ENCODE results near the gene TFR2.

Gene TFR2

DNA sequence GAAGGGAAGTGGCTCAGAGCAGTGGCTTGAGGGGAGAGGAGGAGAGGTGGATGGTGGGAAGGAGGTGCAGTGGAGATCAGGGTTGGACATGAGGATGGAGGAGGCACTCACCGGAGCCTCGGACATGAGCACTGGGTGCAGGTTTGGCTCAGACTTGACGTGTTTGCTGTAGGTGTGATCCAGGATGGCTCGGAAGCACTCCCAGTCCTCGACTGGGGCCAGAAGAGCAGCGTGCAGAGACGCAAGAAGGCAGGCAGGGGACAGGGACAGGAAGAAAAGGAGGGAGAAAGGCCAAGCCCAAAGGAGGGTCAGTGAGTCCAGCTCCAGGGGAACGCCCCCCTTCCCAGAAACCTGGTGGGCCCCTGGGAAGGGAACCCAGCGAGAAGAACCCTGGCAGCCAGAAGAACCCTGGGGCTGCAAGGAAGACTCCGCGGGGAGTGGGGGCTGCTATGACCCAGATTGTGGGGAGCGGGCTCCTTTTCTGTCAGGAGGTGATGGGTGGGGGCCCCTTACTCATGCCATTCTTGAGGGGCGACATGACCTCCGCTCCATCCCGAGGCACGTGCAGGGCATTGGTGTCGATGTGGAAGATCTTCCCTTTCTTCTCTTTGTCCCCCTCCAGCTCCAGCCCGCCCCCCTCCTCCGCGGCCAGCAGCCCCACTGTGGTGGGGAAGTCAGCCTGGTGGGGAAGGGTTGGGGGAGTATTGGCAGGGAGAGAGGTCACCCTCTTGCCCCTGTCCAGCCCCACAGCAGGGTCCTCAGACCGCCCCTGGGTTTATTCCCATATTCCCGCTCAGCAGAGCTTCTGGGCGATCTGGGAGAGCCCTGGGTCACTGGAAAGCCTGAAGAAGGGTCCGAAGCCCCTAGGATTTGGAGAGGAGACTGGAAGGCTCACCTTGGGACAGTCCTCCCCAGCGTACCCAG lies 13.8 kb upstream of the TFR2 start:
- in situ Hi-C loops (cut with MboI; ENCODE audit: low sequenced_read_pairs): no loop called here

GRCh38 chr7:100649826-100650565 lies 8.6 kb upstream of the TFR2 start:
- in situ Hi-C loops (cut with MboI; ENCODE audit: low sequenced_read_pairs): no loop called here

- in situ Hi-C loops (cut with MboI; ENCODE audit: low sequenced_read_pairs): no loop called here
Measured at GRCh38 chr7:100642534-100642907, 1.2 kb upstream of the TFR2 start.

DNA sequence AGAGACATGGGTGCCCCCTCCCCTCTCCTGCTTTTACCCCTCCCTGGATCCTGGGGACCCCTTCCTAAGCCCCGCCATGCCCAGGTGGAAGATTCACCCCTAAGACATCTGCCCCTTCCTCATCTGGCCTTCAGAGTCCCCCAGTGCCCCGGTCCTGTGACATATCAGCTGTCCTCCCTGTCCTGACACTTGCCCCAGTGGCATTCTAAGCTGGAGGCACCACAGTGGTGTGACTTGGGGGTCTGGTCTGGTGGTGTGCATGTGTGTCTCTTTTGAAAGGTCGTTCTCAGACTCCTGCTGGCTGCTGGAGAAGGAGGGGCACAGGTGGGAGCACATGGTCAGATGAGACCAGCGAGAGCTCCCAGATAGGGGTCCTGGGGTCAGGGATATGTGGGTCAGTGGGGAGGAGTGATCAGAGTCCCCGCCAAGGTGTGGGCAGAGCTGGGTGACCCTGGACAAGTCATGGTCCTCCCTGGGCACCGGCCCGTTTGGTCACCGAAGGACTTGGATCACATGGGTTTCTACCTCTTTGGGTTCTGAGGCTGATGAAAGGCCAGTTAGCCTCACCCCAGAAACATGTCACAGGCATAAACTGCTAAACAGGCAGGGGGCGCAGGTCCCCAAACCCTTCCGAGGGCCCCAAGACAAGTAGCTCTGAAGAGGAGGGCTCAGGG lies 645 bp upstream of the TFR2 start:
- in situ Hi-C loops (cut with MboI; ENCODE audit: low sequenced_read_pairs): no loop called here

DNA sequence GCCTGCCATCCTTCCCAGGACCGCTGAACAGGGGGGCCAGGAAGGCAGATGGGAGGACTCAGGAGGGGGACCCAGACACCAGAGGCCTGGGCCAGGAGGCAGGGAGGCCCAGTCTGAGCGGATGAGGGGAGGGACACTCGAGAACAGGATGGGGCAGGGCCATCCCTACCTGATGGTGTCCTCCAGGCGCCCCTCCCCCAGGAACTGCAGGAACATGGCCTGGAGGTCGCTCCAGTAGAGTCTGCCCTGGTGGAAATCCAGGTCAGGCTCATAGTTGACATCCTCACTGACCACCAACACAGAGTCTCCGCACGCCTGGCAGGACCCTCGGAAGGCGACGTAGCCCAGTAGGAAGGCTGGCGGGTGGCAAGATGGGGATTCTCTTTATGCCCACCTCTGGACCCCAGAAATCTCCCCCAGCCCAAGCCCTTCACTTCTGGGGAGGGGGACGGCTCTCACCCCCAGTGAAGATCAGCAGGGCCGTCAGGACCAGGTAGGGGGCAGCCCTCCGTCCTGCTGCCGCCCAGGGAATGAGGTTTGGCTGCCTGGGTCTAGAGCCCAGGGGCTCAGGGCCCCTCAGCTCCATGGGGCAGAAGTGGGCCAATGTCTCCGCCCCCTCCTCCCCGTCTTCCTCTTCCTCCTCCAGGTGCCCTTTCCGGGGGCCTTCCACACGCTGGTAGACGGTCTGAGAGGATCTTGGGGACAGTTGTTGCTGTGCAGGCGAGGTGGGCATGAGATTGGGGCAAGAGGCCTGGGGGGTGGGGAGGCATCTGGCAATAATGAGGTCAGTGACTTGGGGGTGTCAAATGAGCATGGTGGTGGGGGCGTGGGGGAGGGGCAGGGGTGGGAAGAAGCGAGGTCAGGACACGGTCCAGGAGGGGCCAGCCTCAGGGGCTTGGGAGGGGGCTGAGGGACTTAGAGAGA lies 573 bp downstream of the TFR2 start:
- in situ Hi-C loops (cut with MboI; ENCODE audit: low sequenced_read_pairs): no loop called here

DNA sequence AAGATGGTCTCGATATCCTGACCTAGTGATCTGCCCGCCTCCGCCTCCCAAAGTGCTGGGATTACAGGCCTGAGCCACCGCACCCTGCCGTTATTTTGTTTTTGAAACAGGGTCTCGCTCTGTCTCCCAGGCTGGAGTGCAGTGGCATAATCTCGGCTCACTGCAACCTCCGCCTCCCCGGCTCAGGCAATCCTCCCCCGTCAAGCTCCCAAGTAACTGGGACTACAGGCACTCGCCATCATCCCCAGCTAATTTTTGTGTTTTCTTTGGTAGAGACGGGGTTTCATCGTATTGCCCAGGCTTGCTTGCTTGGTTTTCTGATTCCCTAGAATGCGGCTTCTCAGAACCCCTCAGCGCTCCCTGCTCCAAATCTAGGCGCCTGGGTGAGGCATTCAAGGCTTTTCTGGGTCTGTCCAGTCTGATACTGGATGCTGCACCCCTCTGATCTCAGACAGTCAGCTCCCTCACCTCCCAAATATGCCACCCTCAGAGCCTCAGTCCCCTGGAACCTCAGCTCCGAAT lies 1.3 kb downstream of the TFR2 start:
- in situ Hi-C loops (cut with MboI; ENCODE audit: low sequenced_read_pairs): no loop called here

DNA sequence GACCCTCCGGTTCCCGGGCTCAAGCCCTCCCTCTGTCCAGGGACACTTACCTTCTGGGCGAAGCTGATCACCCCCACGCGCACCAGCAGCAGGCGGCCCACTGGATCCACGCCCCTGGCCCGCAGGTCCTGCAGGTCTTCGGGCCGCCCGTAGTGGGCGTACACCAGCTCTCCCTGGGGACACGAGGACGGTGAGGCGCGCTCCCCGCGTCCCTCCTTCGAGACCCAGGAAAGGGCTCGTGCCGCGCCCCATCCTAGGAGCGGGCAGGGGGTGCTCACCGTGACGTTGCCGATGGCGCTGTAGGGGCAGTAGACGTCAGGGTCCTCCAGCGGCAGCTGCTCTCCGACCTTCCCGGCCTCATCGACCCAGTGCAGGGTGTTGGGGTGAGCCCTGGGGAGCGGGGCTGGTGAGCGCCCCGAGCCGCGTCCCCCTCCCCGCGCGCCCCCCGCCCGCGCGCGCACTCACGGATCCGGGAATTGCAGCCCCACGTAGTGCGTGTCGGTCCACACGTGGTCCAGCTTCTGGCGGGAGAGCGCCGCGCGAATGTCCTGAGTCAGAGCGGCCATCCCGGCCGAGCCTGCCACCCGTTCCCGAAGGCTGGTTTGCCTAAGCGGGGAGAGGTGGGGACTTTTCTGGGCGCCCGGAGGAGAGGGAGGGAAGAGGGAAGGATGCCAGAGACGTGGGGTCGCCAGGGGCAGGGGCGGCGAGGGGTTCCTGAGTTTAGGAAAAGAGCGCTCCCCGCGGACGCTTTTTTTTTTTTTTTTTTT lies 8.2 kb downstream of the TFR2 start:
- in situ Hi-C loops (cut with MboI; ENCODE audit: low sequenced_read_pairs): no loop called here

DNA sequence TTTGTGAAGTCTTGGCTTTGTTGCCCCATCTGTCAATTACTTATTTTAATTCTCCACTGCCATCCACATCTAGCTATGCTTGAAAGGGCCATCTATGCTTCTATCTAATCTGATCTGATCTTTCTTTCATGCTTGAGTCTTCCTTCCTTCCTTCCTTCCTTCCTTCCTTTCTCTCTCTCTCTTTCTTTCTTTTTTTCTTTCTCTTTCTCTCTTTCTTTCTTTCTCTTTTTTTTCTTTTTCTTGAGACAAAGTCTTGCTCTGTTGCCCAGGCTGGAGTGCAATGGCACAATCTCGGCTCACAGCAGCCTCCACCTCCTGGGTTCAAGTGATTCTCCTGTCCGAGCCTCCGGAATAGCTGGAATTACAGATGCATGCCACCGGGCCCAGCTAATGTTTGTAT lies 11.3 kb downstream of the TFR2 start:
- in situ Hi-C loops (cut with MboI; ENCODE audit: low sequenced_read_pairs): no loop called here

- in situ Hi-C loops (cut with MboI; ENCODE audit: low sequenced_read_pairs): no loop called here
Measured at GRCh38 chr7:100629117-100629716, 12.1 kb downstream of the TFR2 start.

DNA sequence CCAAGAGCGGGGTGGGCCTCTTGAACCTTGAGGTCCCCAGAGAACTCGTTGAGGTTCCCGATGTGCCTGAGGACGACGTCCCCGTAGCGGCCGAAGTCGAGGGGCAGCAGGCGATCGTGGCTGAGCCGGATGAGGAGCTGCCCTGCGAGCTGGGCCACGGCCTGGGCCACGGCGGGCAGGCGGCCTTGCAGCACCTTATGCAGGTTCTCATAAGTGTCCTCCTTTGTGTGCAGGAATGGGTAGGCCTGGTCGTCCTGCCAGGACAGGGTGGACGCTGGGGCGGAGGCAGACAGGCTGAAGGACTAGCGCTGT lies 14.2 kb downstream of the TFR2 start:
- in situ Hi-C loops (cut with MboI; ENCODE audit: low sequenced_read_pairs): no loop called here

- in situ Hi-C loops (cut with MboI; ENCODE audit: low sequenced_read_pairs): no loop called here
Measured at GRCh38 chr7:100626530-100627237, 14.7 kb downstream of the TFR2 start.

GRCh38 chr7:100626055-100626454 lies 15.3 kb downstream of the TFR2 start:
- in situ Hi-C loops (cut with MboI; ENCODE audit: low sequenced_read_pairs): no loop called here

DNA sequence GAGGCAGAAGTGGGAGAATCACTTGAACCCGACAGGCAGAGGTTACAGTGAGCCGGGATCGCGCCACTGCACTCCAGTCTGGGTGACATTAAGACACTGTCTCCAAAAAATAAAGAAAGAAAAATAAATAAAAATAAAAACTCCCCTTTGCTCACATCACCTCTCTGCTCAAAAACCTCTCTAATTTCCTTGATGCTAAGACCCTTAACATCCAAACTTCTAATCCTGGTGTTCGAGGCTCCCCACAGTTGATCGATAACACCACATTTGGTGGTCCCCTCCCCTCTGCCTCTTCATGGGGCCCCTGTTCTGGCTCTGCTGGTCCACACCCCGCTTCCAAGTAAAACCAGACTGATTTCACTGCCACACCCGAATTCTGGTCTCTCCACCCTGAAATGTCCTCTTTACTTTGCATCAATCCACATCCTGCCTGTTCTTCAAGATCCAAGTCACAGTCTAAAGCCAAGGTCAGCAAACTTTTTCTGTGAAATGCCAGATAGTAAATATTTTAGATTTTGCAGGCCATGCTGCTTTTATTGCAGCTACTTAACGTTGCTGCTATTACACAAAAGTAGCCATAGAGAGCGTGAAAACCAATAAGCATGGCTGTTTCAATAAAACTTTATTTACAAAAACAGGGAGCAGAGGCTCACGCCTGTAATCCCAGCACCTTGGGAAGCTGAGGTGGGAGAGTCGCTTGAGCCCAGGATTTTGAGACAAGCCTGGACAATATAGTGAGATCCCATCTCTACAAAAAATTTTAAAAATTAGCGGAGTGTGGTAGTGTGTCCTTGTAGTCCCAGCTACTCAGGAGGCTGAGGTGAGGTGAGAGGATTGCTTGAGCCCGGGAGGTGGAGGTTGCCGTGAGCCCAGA lies 17.2 kb downstream of the TFR2 start:
- in situ Hi-C loops (cut with MboI; ENCODE audit: low sequenced_read_pairs): no loop called here

DNA sequence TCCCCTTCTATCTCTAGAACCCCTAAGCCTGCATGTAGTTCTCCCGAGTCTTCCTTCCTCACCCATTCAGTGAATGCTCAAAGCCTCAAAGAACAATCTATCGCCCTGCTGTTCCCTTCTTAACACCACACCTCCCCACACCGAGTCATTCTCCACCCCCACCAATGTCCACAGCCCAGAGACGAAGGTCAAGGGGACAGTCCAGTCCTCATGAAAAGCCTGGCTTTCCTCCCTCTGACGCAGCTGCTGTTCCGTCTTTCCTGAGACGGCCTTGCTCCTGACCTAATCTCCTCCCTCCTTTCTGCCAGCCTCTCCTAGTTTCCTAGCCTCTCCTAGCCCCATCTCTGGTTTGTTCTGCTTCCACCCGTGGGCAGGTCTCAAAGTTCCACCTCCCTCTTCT lies 19.8 kb downstream of the TFR2 start:
- in situ Hi-C loops (cut with MboI; ENCODE audit: low sequenced_read_pairs): no loop called here

DNA sequence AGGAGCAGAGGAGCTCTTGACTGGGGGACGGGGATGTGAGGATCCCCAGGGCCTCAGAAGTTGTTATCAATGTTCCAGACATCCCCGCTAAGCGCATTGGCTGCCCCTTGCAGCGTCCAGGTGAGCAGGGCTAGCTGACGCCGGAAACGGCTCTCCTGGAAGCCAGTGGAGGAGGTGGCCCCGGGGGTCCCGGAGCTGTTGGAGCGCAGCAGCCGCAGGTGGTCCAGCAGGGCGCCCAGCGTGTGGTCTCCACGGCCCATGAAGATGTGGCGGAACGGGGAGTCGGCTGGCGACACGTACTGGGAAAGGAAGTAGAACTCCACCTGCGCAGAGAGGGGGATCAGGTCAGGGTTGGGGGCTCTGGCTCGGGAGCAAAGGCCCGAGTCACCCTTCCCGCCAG lies 20.5 kb downstream of the TFR2 start:
- in situ Hi-C loops (cut with MboI; ENCODE audit: low sequenced_read_pairs): no loop called here

DNA sequence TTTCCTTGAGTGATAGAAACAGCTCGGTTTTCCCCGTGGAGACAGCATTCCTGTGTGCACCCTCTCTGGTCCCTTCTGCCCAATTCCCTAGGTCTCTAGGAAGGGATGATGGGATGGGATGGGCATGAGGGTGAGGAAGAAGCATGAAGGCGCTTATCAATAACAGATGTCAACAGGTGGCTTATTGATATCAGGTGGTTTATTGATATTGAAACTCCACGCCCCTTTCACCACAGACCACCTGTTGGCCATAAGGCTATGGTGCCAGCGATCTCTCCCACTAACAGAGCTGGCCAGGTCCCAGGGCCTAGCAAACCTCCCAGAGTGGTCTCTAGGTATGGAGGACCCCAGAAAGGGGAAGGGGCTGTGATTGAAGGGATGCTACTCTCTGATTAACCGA lies 21.1 kb downstream of the TFR2 start:
- in situ Hi-C loops (cut with MboI; ENCODE audit: low sequenced_read_pairs): no loop called here

DNA sequence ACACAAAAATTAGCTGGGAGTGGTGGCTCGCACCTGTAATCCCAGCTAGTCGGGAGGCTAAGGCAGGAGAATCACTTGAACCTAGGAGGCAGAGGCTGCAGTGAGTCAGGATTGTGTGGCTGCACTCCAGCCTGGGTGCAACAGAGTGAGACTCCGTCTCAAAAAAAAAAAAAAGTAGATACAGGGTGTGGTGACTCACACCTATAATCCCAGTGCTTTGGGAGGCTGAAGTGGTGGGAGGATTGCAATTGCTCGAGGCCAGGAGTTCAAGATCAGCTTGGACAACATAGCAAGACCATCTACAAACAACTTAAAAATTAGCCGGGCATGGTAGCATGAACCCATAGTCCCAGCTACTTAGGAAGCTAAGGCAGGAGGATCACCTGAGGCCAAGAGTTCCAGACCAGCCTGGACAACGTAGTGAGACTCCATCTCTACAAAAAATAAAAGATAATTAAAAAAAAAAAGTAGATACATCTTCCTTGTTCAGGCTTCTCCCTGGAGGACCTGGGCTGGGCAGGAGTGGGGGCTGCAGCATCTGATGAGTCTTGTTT lies 27.0 kb downstream of the TFR2 start:
- in situ Hi-C loops (cut with MboI; ENCODE audit: low sequenced_read_pairs): no loop called here
